NCI-H345 (cell line): ENCODE measurements around the gene GTF3C1.

Experiments used
- DNase-seq: peaks from one replicate; lab custom pipeline; 2025; lab: John Stamatoyannopoulos, UW

Gene GTF3C1

GRCh38 chr16:27520982-27521673, 28.6 kb downstream of the GTF3C1 start:
- no peak for DNase-seq

GRCh38 chr16:27518226-27518625, 31.5 kb downstream of the GTF3C1 start:
- DNase-seq = no peak

- DNase-seq = no peak
Observed at GRCh38 chr16:27517664-27518063, 32.0 kb downstream of the GTF3C1 start.

GRCh38 chr16:27516365-27516764, 33.3 kb downstream of the GTF3C1 start:
- no peak for DNase-seq

- no peak for DNase-seq
Observed at GRCh38 chr16:27515874-27516353, 33.8 kb downstream of the GTF3C1 start.

- no peak for DNase-seq
Observed at GRCh38 chr16:27514806-27515205, 34.9 kb downstream of the GTF3C1 start.

GRCh38 chr16:27511657-27512448, 37.9 kb downstream of the GTF3C1 start:
- no peak for DNase-seq

- DNase-seq = no peak
Observed at GRCh38 chr16:27508476-27508875, 41.2 kb downstream of the GTF3C1 start.

- no peak for DNase-seq
Observed at GRCh38 chr16:27506771-27507170, 42.9 kb downstream of the GTF3C1 start.

- DNase-seq = no peak
Observed at GRCh38 chr16:27505297-27506236, 44.1 kb downstream of the GTF3C1 start.

GRCh38 chr16:27503662-27504061, 46.1 kb downstream of the GTF3C1 start:
- DNase-seq = no peak

GRCh38 chr16:27500801-27501200, 48.9 kb downstream of the GTF3C1 start:
- DNase-seq = no peak

- no peak for DNase-seq
Observed at GRCh38 chr16:27499659-27500055, 50.1 kb downstream of the GTF3C1 start.

- DNase-seq = no peak
Observed at GRCh38 chr16:27498916-27499658, 50.6 kb downstream of the GTF3C1 start.

GRCh38 chr16:27498031-27498825, 51.5 kb downstream of the GTF3C1 start:
- no peak for DNase-seq

GRCh38 chr16:27495191-27495590, 54.5 kb downstream of the GTF3C1 start:
- no peak for DNase-seq

- DNase-seq = no peak
Observed at GRCh38 chr16:27492588-27492979, 57.1 kb downstream of the GTF3C1 start.

- DNase-seq = no peak
Observed at GRCh38 chr16:27491894-27492587, 57.7 kb downstream of the GTF3C1 start.

- no peak for DNase-seq
Observed at GRCh38 chr16:27489906-27490305, 59.8 kb downstream of the GTF3C1 start.

- no peak for DNase-seq
Observed at GRCh38 chr16:27489421-27489820, 60.3 kb downstream of the GTF3C1 start.
